ENCODE measurements around the gene INPP5A. TPM values are rescaled to one million over a fixed set of nuclear protein-coding genes. Genes with fewer than 3 reads are reported as not detected.
A peak's percentile ranks its signal among the peaks of the same experiment; 100 is the strongest.
"Not testable (repeated sequence)": the region's sequence is repeated elsewhere in the genome, so short reads cannot be mapped to it uniquely, and the experiment has no call there.

INPP5A gene
- total RNA-seq, 3 donors from 2014 or later = 26.6 to 50.6 (median 38.7) TPM

GRCh38 chr10:132701846-132702190, 164.2 kb downstream of the INPP5A start:
- H3K9me3 ChIP-seq = peaks cover 20 to 24% of the 10 kb centered on the region in 2 donors
- H3K27ac ChIP-seq = no peak overlapping the region
- no peak for TF ChIP-seq POLR2AphosphoS5 (IDR thresholded peaks at IDR 0.05)
- no peak for TF ChIP-seq POLR2A (IDR thresholded peaks at IDR 0.05)
- no peak for TF ChIP-seq CTCF (IDR thresholded peaks at IDR 0.05)
- no peak overlapping the region for H3K4me3 ChIP-seq
- intact Hi-C loops (cut with DNase I; ENCODE audit: low total_unique reads) = loop anchor here (5.0 kb wide), 1 partner anchor 425 kb away; no protein-coding TSS in a partner anchor
- H3K27me3 ChIP-seq = no peaks in the 10 kb centered on the region
- no peak for DNase-seq (ENCODE audit: low spot score in 2 of 2)
- no peaks in the 10 kb centered on the region for H3K4me1 ChIP-seq
- H3K36me3 ChIP-seq = no peaks in the 10 kb centered on the region

- Histone ChIP-seq H3K27ac (no peak overlapping the region), H3K27me3 (no peaks in the 10 kb centered on the region), H3K4me3 (no peak overlapping the region), H3K36me3 (no peaks in the 10 kb centered on the region), H3K9me3 (peaks cover 20 to 28% of the 10 kb centered on the region in 2 donors), H3K4me1 (no peaks in the 10 kb centered on the region)
- DNase-seq (ENCODE audit: low spot score in 2 of 2) = peak in 1 of 2 donors; percentile 53
- TF ChIP-seq CTCF (IDR thresholded peaks at IDR 0.05) (no peak), POLR2A (IDR thresholded peaks at IDR 0.05) (no peak), POLR2AphosphoS5 (IDR thresholded peaks at IDR 0.05) (no peak)
- intact Hi-C loops (cut with DNase I; ENCODE audit: low total_unique reads) = loop anchor here (5.0 kb wide), 1 partner anchor 424 kb away; no protein-coding TSS in a partner anchor
Observed at GRCh38 chr10:132702601-132703418, 165.2 kb downstream of the INPP5A start.

- Histone ChIP-seq H3K4me1 (no peaks in the 10 kb centered on the region), H3K9me3 (peaks cover 20 to 28% of the 10 kb centered on the region in 2 donors), H3K27me3 (no peaks in the 10 kb centered on the region), H3K27ac (no peak overlapping the region), H3K36me3 (no peaks in the 10 kb centered on the region), H3K4me3 (no peak overlapping the region)
- intact Hi-C loops (cut with DNase I; ENCODE audit: low total_unique reads) = loop anchor here (5.0 kb wide), 1 partner anchor 424 kb away; no protein-coding TSS in a partner anchor
- TF ChIP-seq POLR2AphosphoS5 (IDR thresholded peaks at IDR 0.05) = no peak
- TF ChIP-seq CTCF (IDR thresholded peaks at IDR 0.05) = no peak
- no peak for TF ChIP-seq POLR2A (IDR thresholded peaks at IDR 0.05)
- no peak for DNase-seq (ENCODE audit: low spot score in 2 of 2)
Observed at GRCh38 chr10:132703419-132704007, 165.9 kb downstream of the INPP5A start.

DNA sequence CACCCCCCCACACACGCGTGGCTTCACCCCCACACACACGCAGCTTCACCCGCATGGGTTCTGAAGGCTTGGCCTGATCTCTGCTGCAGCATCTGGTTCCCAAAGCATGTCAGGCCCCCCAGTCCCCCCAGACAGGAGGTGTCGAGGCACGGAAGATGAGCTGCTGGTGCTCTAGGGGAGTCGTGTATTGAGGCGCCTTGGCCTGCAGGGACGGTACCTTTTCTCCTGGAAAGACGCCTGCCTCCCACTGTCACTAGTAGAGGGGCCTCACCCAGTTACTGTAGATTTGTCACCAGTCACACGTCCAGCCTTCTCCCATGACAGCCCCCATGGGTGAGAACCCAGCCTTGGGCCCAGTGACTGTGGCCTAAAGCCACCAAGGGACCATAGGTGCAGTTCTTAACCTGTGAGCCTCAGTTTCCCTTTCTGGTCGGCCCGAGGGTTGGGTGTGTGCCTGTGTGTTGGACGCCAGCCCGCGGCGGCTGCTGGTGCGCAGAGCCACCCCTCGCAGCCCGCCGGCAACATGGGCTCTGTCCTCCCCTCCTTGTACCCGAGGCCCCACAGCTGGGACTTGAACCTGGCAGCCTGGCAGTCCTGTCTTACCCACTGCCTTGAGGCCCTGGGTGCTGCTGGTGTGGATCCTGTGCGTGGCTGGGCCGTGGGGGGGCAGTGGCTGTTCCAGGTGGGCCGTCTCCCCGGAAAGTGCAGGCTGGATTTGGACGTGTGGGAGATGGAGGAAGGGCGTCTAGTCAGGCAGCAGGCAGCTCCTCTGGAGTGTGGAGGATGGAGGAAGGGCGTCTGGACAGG, 166.6 kb downstream of the INPP5A start:
- Histone ChIP-seq H3K36me3 (no peaks in the 10 kb centered on the region), H3K4me3 (no peak overlapping the region), H3K9me3 (peaks cover 20 to 28% of the 10 kb centered on the region in 2 donors), H3K4me1 (no peaks in the 10 kb centered on the region), H3K27me3 (no peaks in the 10 kb centered on the region), H3K27ac (no peak overlapping the region)
- TF ChIP-seq CTCF (IDR thresholded peaks at IDR 0.05) (no peak), POLR2AphosphoS5 (IDR thresholded peaks at IDR 0.05) (no peak), POLR2A (IDR thresholded peaks at IDR 0.05) (no peak)
- intact Hi-C loops (cut with DNase I; ENCODE audit: low total_unique reads) = loop anchor here (5.0 kb wide), 1 partner anchor 423 kb away; no protein-coding TSS in a partner anchor
- peak in 1 of 2 donors; percentile 43 for DNase-seq (ENCODE audit: low spot score in 2 of 2)

GRCh38 chr10:132704815-132705064, 167.2 kb downstream of the INPP5A start:
- intact Hi-C loops (cut with DNase I; ENCODE audit: low total_unique reads) = loop anchor here (5.0 kb wide), 1 partner anchor 423 kb away; no protein-coding TSS in a partner anchor
- H3K4me1 ChIP-seq; H3K27me3 ChIP-seq; H3K27ac ChIP-seq; H3K36me3 ChIP-seq; DNase-seq (ENCODE audit: low spot score in 2 of 2); H3K4me3 ChIP-seq: not testable (repeated sequence)
- H3K9me3 ChIP-seq = peaks cover 20 to 28% of the 10 kb centered on the region in 2 donors
